Measurements from ENCODE around the gene C17orf100.
"Not testable (repeated sequence)": the region's sequence is repeated elsewhere in the genome, so short reads cannot be mapped to it uniquely, and the experiment has no call there.

Gene C17orf100

DNA sequence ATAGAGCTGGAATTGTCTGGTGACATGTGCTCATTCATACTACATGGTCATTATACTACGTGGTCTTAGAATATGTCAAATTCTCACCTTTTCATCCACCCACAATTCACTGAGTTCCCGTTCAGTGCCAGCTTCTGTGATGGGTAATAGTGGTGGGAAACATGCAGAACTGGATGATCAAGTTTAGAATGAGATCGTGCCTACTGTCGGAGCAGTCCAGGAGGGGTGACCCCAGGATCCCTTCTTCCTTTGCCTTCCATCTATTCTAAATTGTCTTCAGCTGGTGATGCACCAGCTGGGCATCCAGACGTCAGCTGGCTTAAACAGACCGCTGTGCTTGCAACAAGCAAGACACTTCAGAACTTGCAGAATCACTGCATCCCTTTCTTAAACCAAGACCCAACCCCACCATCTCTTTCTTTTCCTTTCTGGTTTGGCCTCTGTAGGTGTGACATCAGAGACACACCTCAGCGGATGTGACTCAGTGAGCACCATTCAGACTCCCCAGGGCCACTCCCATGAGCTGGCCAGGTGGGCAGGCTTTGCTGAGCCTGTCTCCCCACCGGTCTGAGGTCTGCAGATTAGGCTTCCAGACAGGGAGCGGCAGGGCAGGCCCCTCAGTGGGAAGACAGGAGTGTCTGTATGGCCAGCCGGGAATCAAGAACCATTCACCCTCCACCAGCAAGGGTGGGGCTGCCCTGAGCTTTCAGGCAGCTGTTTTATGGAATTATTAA is 18.1 kb downstream of the C17orf100 start:
- no peak for DNase-seq (ENCODE audit: low spot score)

DNA sequence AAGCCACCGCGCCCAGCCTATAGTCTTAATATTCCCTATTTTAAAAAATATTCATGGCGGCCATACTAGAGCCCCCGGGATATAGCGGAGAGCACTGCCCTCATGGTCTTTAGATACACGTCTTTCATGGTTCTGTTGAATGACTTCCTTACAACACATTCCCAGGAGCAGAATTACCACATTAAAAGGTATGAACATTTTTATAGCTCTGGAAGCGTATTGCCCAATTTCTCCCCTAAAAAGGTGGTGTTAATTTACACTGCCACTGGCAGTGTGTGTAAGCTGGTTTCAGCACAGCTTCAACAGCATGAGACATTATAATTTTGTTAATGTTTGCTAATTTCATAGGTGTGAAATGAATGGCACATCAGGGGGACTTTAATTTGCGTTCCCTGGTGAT is 19.0 kb downstream of the C17orf100 start:
- DNase-seq (ENCODE audit: low spot score) = no peak

GRCh38 chr17:6670999-6671398 is 19.4 kb downstream of the C17orf100 start:
- DNase-seq (ENCODE audit: low spot score) = no peak

- no peak for DNase-seq (ENCODE audit: low spot score)
These were observed 19.9 kb downstream of the C17orf100 start for GRCh38 chr17:6671431-6671830.

DNA sequence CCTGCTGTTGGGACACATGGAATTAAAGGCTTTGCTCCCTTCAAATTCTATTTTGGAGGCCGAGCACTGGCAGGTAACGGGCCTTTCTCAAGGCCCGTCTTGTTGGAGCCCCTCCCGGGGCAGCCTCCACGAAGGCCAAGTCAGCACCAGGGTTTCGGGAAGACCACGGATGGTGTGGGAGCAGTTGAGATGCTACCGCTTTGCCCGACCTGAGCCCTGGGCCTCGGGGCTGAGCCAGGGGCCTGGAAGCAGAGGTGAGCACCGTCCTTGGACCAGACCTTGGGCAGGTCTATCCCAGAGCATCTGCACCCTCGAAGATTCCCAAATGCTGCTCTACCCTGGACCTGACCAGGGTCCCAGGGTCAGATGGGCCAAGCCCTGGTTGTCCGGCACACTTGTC is 23.0 kb downstream of the C17orf100 start:
- no peak for DNase-seq (ENCODE audit: low spot score)

GRCh38 chr17:6675201-6675825 is 23.8 kb downstream of the C17orf100 start:
- DNase-seq (ENCODE audit: low spot score) = no peak

DNA sequence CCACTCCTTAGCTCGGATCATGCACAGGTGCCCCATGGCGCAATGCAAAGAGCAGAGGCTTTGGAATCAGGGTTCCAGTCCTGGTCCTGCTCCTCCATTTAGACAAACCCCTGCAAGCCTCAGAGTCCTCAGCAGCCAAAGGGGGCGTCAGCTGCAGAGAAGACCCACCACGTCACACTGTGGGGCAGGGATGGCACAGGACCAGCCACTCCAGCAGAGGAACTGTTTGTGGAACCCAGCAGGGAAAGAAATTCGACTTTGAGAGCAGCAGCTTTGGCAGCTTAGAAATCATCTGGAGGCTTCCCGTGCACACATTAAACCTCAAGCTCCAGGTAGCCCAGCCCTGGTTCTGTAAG is 25.2 kb downstream of the C17orf100 start:
- no peak for DNase-seq (ENCODE audit: low spot score)

DNA sequence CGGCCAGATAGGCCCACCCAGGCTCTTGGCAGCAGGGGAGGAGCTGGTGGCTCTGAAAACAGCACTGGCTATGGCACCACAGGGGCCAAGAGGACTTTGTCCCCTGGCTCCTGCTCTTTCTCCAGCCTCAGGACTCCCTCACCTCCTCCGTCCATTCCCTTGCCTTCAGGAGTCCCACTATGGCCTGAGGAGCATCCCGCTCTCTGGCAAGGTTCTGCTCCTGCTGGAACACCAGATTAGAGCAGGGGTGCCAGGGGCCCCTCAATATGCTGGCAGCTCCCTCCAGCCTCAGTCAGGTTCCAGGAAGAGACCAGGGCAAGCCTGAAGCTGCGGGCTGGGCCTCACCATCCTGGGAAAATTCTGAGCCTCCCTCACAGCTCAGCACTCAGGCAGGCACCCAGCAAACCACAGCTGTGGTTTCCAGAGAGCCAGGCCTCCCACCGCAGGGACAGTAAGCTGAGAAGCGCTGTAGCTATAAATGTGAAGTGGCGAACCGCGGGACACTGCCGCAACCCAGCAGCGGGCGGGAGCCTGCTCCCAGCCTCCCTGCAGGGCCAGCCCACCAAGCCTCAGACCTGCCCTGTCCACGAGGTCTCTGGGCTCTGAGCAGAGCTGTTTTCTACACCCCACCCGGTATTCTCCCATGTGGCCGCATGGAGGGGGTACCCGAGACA is 25.7 kb downstream of the C17orf100 start:
- DNase-seq (ENCODE audit: low spot score) = no peak

DNA sequence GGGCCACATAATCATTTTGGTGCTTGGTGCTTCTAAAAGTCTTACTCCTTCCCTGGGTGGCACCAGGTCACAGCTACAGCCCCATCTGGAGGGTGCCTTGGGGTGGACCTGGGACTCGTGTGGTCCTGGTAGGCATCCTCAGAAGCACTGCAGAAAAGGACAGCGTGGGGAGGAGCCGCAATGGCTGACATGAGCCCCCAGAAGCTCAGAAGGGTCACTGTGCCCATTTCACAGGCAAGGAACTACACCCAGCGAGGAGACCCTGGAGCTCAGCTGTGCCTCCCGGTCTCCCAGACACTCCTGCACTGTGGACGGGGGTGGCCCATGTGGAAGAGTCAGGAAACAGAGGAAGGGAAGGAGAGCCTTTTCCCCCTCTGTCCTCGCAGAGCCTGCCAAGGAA is 26.4 kb downstream of the C17orf100 start:
- DNase-seq (ENCODE audit: low spot score) = no peak

DNA sequence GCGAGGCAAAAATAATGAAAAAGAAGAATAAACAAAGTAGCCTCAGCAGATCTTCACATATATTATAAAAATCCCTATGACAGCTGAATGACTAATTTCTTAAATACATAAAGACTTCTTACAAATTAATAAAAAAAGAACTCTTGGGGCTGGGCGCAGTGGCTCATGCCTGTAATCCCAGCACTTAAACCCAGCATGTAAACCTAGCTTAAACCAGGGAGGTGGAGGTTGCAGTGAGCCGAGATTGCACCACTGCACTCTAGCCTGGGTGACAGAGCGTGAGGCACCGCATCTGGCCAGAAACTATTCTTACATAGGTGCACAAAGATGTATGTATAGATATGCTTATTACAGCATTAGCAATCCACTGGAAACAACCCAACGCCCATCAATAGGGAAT is 27.7 kb downstream of the C17orf100 start:
- DNase-seq (ENCODE audit: low spot score) = no peak

DNA sequence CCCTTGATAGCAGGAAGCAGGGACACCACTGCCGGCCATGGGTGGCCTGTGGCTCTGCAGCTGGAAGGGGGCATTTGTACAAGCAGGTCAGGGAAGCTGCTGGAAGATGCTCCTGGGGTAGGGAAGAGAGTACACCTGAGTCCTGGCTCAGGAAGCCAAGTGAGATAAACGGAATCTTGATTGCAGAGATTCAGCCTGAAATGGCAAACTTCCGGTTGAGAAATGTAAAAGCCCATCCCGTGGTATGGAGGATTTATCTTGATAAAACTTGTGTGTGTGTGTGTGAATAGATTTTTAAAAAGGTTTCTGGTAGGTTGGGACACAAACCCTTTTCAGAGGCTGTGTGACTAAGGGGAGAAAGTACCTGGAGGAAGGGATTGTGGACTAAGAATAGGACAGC is 29.6 kb downstream of the C17orf100 start:
- no peak for DNase-seq (ENCODE audit: low spot score)

DNA sequence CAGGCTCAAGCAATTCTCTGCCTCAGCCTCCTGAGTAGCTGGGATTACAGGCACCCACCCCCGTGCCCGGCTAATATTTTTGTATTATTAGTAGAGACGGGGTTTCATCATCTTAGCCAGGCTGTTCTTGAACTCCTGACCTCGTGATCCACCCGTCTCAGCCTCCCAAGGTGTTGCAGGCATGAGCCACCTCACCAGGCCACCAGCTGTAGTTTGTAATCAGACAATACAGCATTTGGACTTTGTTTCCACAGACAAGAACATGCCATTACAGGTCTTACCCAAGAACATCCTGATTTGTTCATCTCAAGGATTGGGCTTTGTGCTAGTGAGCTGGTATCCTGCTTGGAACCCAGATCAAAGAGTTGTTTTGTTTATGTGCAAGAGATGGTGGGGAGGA is 30.1 kb downstream of the C17orf100 start:
- DNase-seq (ENCODE audit: low spot score) = no peak

GRCh38 chr17:6682339-6682738 is 30.8 kb downstream of the C17orf100 start:
- no peak for DNase-seq (ENCODE audit: low spot score)

GRCh38 chr17:6683081-6683684 is 31.6 kb downstream of the C17orf100 start:
- no peak for DNase-seq (ENCODE audit: low spot score)

DNA sequence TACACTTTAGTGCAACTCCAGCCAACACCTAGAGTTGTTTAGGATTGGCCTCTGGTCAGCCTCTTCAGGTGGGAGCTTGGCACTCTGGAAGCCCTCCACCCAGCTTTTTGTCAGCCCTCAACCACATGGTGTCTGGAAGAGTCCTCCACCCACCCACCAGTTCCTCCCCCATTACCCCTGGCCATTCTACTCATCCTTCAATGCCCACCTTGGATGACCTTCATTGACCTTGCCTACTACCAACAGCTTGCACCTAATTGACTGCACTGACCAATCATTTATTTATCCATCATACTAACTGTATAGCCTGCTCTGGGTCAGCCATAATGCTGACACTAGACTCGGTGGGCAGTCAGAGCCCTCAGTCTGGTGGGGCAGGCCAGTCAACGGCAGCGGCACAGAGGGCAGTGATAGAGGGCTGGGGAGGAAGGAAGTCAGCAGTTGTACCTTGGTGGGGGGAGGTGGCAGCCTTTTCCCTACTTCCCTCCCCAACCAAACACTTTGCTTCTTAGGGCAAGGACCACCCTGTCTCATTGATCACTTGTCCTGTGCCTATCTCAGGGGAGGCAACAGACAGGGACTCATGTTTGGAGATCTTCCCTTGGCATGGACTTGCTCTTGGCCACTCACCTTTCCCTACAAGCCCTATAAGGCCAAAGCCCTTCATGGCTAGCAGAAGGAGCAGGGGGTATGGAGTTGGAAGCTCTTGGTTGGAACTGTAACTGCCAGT is 32.3 kb downstream of the C17orf100 start:
- no peak for DNase-seq (ENCODE audit: low spot score)

DNA sequence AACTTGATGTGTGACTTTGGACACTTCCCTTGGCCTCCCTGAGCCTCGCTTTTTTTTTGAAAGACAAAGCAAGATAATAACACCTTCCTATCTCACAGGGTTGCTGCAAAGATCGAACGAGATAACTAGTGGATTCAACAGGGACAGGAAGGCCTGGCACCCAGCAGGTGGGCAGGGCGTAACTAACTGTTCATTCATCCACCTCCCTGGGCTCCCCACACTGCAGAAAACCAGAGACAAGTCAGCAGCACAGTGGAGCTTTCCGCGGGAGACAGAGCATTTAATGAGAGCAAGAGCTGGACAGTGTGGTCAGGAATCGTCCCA is 32.9 kb downstream of the C17orf100 start:
- no peak for DNase-seq (ENCODE audit: low spot score)

GRCh38 chr17:6684881-6685767 is 33.6 kb downstream of the C17orf100 start:
- DNase-seq (ENCODE audit: low spot score) = no peak

DNA sequence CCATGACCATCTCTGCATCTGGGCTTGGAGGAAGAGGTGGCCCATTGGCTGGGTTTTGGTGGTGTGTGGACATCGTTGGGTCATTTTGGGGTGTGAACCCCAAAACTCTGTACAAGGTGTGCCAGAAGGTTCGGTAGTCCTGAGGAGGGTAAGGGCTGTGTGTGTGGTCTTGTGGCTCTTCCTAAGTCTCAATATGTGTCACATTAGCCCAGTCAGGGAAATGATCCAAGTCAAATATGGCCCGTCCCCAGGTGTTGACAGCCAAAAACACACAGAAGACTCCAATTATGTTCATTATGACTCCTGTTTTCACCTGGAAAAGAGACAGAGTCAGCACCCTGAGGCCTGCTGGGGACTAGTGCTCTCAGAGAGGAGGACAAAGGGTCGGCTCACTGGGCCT is 34.5 kb downstream of the C17orf100 start:
- DNase-seq (ENCODE audit: low spot score) = no peak

DNA sequence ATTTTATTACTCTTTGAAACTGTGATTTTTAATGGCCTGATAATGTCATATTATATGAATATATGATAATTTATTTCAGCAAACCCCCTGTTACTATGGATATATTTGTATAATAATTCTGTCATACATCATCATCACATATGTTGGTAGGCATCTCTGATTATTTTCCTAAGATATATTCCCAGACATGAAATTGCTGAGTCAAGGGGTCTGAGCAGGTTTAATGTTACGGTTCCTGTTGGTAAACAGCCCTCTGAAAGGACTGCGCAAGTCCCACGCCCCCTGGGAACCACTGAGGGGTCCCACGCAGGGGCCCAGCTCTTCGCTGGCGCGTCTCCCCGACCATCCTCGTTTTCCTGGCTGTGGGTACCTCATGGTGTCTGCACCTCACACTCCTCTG is 37.4 kb downstream of the C17orf100 start:
- no peak for DNase-seq (ENCODE audit: low spot score)

DNA sequence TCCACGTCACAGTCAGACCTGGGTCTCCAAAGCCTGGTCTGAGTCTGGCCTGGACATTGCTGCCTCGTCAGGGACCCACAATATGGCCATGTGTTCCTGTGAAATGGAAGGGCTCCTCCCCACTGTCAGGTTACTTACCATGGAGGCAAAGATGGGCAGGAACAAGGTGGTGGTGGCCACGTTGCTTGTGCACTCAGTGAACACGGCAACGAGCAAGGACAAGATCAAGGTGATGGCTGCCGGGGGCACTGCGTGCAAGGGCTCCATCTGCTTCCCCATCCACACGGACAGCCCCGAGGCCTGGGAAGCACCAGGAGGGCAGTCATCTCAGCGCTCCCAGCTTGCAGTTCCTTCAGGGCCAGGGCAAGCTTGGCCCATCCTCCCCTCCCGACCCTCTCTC is 39.1 kb downstream of the C17orf100 start:
- no peak for DNase-seq (ENCODE audit: low spot score)

GRCh38 chr17:6691546-6691945 is 40.0 kb downstream of the C17orf100 start:
- DNase-seq (ENCODE audit: low spot score) = no peak

DNA sequence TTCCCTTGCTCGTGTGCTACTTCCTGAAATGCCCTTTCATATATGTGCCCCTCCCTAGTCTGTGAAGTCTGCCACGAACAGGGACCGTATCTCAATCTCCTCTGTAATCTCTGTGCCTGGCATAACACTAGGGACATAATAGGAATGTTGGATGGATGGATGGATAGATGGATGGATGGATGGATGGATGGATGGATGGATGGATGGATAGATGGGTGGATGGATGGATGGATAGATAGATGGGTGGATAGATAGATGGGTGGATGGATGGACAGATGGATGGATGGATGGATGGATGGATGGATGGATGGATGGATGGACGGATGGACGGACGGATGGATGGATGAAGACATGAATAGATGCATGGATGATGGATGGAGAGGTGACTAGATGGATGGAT is 40.4 kb downstream of the C17orf100 start:
- not testable (repeated sequence) for DNase-seq (ENCODE audit: low spot score)
